Tibial nerve (tissue), 4 donors: ENCODE results near the gene TOP1.

ENCODE experiments used
- CTCF ChIP-seq, 5 experiments: fragments of 200-600 bp in 3 of 5; fragments of 450-650 bp in 2 of 5; sonication (generic) in 3 of 5; IDR thresholded peaks; one replicate each; pipeline ENCODE4 v1.5.1; 2016 to 2019; ENCODE audit warnings: antibody characterized with exemption in 5 of 5, mild to moderate bottlenecking in 3 of 5, moderate library complexity in 2 of 5
- EP300 ChIP-seq, 2 donors: sonication (generic); formaldehyde crosslinking; IDR thresholded peaks; one replicate each; pipeline ENCODE4 v1.6.1; 2017; ENCODE audit warnings: antibody characterized with exemption in 2 of 2, mild to moderate bottlenecking in 1 of 2
- POLR2A ChIP-seq, 2 donors: fragments of 450-650 bp; IDR thresholded peaks; one replicate each; pipeline ENCODE4 v1.6.1; 2017; ENCODE audit warnings: antibody characterized with exemption in 2 of 2, mild to moderate bottlenecking in 2 of 2, moderate library complexity in 2 of 2

- TF ChIP-seq POLR2A (IDR thresholded peaks at IDR 0.05) (no peak), CTCF (IDR thresholded peaks at IDR 0.05) (no peak), EP300 (IDR thresholded peaks at IDR 0.05) (no peak)
Observed at GRCh38 chr20:41054847-41055230, 26.2 kb downstream of the TOP1 start.
